HFFc6 (cell line): ENCODE results near the gene TBC1D1. TPM values are rescaled to one million over a fixed set of nuclear protein-coding genes. Genes with fewer than 3 reads are reported as not detected.

ENCODE experiments used
- DNase-seq: peaks from one replicate; pipeline ENCODE4 v3.0.0-alpha.2; 2018
- H3K27ac Mint-ChIP-seq: 2 replicates; pipeline ENCODE4 v1.8.0; 2020; ENCODE audit warnings: mild to moderate bottlenecking, mixed read lengths
- H3K27me3 Mint-ChIP-seq: 2 replicates; pipeline ENCODE4 v1.8.0; 2021; ENCODE audit warnings: mild to moderate bottlenecking, moderate library complexity, mixed read lengths; ENCODE audit not compliant: insufficient read depth
- H3K36me3 Mint-ChIP-seq: 2 replicates; pipeline ENCODE4 v1.8.0; 2021; ENCODE audit warnings: low read depth, mixed read lengths
- H3K4me1 Mint-ChIP-seq: 2 replicates; pipeline ENCODE4 v1.8.0; 2020; ENCODE audit warnings: low read depth, mixed read lengths
- H3K4me3 Mint-ChIP-seq: 2 replicates; pipeline ENCODE4 v1.8.0; 2020; ENCODE audit warnings: mild to moderate bottlenecking, moderate library complexity, mixed read lengths
- H3K9me3 Mint-ChIP-seq: 2 replicates; pipeline ENCODE4 v1.8.0; 2020; ENCODE audit warnings: mild to moderate bottlenecking, mixed read lengths
- total RNA-seq, 6 experiments: library from RNA; stranded (reverse); fragmentation: NEBNext Ultra II Directional; extraction: Animal tissue kit (Norgen Biotek cat#: 25700); gene quantifications; 2 replicates in 1 of 6; 3 replicates in 5 of 6; pipeline ENCODE4 v1.2.3, GENCODE V29; 2021
- TF ChIP-seq, protein P1 (sequence below): fragments of 200-600 bp; sonication (generic); IDR thresholded peaks from 2 replicates; pipeline ENCODE4 v1.5.0; 2021; ENCODE audit warnings: antibody characterized with exemption, mild to moderate bottlenecking

The TBC1D1 gene
- total RNA-seq, 6 experiments from 2014 or later: 78.5 to 126 (median 112) TPM

DNA sequence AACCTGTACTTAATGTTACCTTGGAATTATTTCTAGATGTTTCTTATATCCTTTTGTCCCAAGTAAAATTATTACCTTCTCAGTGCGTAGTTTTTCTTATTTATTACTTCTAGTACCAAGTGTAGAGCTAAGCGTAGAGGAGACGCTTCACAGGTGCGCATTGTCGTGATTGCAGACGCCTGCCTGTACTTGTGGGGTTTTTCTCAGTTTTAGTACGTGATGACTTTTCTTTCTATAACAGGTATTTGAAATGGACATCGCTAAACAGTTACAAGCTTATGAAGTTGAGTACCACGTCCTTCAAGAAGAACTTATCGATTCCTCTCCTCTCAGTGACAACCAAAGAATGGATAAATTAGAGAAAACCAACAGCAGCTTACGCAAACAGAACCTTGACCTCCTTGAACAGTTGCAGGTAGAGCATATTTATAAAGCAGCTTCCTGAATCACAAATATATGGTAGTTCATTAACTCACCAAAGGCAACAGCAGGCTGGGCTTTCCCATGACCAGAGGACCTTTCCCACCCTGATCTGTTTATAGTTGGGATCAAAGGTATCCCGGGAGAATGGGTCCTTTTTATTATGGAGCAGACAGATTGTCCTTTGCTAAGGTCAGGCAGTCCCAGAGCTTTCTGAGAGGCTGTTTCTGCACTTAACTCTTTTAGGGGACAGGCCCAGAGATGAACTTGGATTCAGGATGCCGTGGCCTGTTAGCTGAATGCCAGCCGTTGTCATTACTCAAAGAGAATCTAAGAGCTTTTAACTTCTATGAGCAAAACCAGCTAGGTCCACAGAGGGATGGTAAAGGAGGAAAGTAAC lies 242.2 kb downstream of the TBC1D1 start:
- DNase-seq: no peak
- TF ChIP-seq, protein P1, sequence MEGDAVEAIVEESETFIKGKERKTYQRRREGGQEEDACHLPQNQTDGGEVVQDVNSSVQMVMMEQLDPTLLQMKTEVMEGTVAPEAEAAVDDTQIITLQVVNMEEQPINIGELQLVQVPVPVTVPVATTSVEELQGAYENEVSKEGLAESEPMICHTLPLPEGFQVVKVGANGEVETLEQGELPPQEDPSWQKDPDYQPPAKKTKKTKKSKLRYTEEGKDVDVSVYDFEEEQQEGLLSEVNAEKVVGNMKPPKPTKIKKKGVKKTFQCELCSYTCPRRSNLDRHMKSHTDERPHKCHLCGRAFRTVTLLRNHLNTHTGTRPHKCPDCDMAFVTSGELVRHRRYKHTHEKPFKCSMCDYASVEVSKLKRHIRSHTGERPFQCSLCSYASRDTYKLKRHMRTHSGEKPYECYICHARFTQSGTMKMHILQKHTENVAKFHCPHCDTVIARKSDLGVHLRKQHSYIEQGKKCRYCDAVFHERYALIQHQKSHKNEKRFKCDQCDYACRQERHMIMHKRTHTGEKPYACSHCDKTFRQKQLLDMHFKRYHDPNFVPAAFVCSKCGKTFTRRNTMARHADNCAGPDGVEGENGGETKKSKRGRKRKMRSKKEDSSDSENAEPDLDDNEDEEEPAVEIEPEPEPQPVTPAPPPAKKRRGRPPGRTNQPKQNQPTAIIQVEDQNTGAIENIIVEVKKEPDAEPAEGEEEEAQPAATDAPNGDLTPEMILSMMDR: no peak
- Mint-ChIP-seq H3K36me3 (peaks cover 55% of the 10 kb centered on the region), H3K4me3 (no peak overlapping the region), H3K9me3 (no peaks in the 10 kb centered on the region), H3K4me1 (peaks cover 61% of the 10 kb centered on the region), H3K27ac (no peak overlapping the region; the same call in none of the 2 replicates), H3K27me3 (no peaks in the 10 kb centered on the region)

DNA sequence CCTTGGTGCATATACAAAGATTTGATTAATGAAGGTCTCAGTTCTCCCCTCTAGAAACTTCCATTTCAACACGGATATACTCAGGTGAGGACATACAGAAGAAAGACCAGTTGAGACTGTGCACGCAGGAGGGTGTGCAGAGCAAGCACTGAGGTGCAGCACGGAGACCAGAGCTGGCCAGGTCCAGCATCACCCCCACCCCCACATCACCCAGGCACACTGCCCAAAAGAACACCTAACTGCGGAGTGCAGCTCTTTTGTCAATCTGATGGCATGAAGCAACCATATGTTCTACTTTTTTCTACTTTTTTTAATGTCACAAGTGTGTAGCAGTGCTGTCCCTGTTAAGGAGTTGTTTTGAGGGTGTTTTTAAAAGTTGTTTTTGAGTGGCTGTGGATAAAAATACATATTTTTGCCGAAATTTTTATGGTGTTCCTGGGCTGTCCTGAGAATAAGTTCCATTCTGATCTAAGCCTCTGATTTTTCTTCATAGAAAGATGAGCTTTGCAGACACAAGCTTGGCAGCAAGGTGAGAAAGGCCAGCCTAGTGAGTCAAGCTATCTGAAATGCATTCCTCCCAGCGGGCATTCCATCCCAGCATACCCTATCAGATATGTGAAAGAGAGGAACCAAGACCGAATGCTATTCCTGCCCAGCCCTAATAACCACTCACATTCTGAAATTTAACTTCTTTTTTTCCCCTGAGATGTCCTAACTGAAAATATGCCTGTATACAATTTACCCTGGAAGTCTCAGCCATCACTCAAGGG lies 243.0 kb downstream of the TBC1D1 start:
- H3K4me3 Mint-ChIP-seq: no peak overlapping the region
- H3K9me3 Mint-ChIP-seq: no peaks in the 10 kb centered on the region
- no peak for DNase-seq
- H3K36me3 Mint-ChIP-seq: peaks cover 53% of the 10 kb centered on the region
- H3K27ac Mint-ChIP-seq: 0 out of 2 replicates have a peak overlapping the region, but pooled peaks have one; percentile 3
- no peaks in the 10 kb centered on the region for H3K27me3 Mint-ChIP-seq
- TF ChIP-seq, protein P1: no peak
- H3K4me1 Mint-ChIP-seq: peaks cover 52% of the 10 kb centered on the region

DNA sequence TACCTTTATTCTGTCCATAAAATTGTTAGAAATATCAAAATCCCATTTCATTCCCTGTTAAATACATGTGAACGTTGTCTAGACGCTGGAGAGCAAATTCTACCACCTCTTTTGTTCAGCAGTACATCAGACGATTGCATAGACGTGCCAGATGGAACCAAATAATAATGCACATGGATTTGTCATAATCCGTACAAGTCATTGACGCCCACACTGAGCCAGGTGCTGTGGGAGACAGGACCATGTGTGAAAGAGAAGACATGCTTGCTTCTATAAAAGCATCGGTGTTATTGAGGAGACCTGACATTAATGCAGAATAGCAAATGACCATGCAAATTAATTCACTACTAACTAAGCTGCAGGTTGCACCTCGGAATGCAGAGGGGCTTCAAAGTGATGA lies 244.3 kb downstream of the TBC1D1 start:
- H3K36me3 Mint-ChIP-seq: peaks cover 58% of the 10 kb centered on the region
- H3K27ac Mint-ChIP-seq: no peak overlapping the region
- H3K4me1 Mint-ChIP-seq: peaks cover 40% of the 10 kb centered on the region
- DNase-seq: no peak
- TF ChIP-seq, protein P1: no peak
- H3K4me3 Mint-ChIP-seq: no peak overlapping the region
- no peaks in the 10 kb centered on the region for H3K27me3 Mint-ChIP-seq
- H3K9me3 Mint-ChIP-seq: no peaks in the 10 kb centered on the region

DNA sequence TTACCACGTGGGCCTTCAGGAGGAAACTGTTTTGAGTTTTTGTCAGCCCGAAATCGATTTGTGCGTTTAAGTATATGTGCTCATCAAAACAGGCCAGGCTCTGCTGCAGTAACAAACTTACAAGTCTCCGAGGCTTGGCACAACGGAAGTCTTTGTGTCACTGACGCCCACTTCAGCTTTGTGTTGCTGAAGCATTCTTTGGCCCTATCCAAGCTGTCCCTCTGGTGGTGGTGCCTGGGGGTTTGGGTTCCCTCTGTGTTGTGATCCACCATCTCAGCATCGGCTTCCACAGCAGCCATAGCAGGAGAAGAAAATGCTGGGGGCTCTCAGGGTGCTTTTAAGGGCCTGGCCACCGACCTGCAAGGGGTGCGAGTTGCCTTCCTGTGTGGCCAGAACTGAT lies 245.7 kb downstream of the TBC1D1 start:
- H3K4me1 Mint-ChIP-seq: peaks cover 31% of the 10 kb centered on the region
- peaks cover 57% of the 10 kb centered on the region for H3K36me3 Mint-ChIP-seq
- no peak for DNase-seq
- no peak overlapping the region for H3K27ac Mint-ChIP-seq
- TF ChIP-seq, protein P1: no peak
- H3K27me3 Mint-ChIP-seq: no peaks in the 10 kb centered on the region
- H3K4me3 Mint-ChIP-seq: no peak overlapping the region
- no peaks in the 10 kb centered on the region for H3K9me3 Mint-ChIP-seq

DNA sequence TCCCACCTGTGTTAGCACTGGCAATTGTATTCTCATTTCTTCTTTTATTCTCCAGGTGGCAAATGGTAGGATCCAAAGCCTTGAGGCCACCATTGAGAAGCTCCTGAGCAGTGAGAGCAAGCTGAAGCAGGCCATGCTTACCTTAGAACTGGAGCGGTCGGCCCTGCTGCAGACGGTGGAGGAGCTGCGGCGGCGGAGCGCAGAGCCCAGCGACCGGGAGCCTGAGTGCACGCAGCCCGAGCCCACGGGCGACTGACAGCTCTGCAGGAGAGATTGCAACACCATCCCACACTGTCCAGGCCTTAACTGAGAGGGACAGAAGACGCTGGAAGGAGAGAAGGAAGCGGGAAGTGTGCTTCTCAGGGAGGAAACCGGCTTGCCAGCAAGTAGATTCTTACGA lies 246.2 kb downstream of the TBC1D1 start:
- no peaks in the 10 kb centered on the region for H3K9me3 Mint-ChIP-seq
- H3K36me3 Mint-ChIP-seq: peaks cover 57% of the 10 kb centered on the region
- peaks cover 31% of the 10 kb centered on the region for H3K4me1 Mint-ChIP-seq
- H3K27ac Mint-ChIP-seq: no peak overlapping the region
- H3K4me3 Mint-ChIP-seq: no peak overlapping the region
- no peak for DNase-seq
- TF ChIP-seq, protein P1: no peak
- no peaks in the 10 kb centered on the region for H3K27me3 Mint-ChIP-seq
